Kidney capillary endothelial cell (primary cell): ENCODE measurements around the gene KCND3.
A peak's percentile ranks its signal among the peaks of the same experiment; 100 is the strongest.
"Not testable (repeated sequence)": the region's sequence is repeated elsewhere in the genome, so short reads cannot be mapped to it uniquely, and the experiment has no call there.

Experiments used
- DNase-seq: peaks from one replicate; pipeline ENCODE4 v3.0.0-alpha.2; 2018; ENCODE audit warnings: low spot score

Gene KCND3

GRCh38 chr1:111743679-111744101, 245.8 kb downstream of the KCND3 start:
- no peak for DNase-seq

- no peak for DNase-seq
Measured at GRCh38 chr1:111742938-111743549, 246.4 kb downstream of the KCND3 start.

GRCh38 chr1:111742292-111742691, 247.2 kb downstream of the KCND3 start:
- DNase-seq: not testable (repeated sequence)

GRCh38 chr1:111739925-111740765, 249.3 kb downstream of the KCND3 start:
- DNase-seq: peak; percentile 53

GRCh38 chr1:111739194-111739924, 250.1 kb downstream of the KCND3 start, which contains the start of gene INKA2:
Gene INKA2 (minus strand): TSS chr1:111739395. CDS start chr1:111739242, 153 bp downstream.
- peak; percentile 72 for DNase-seq

- DNase-seq: peak; percentile 39
Measured at GRCh38 chr1:111738436-111739193, 250.9 kb downstream of the KCND3 start.

GRCh38 chr1:111738133-111738435, 251.4 kb downstream of the KCND3 start:
- DNase-seq: no peak

- no peak for DNase-seq
Measured at GRCh38 chr1:111737216-111738132, 252.0 kb downstream of the KCND3 start.

- no peak for DNase-seq
Measured at GRCh38 chr1:111736548-111737215, 252.8 kb downstream of the KCND3 start.

- no peak for DNase-seq
Measured at GRCh38 chr1:111735858-111736544, 253.5 kb downstream of the KCND3 start.

GRCh38 chr1:111735321-111735720, 254.1 kb downstream of the KCND3 start:
- no peak for DNase-seq

GRCh38 chr1:111734856-111735255, 254.6 kb downstream of the KCND3 start:
- DNase-seq: no peak

- DNase-seq: no peak
Measured at GRCh38 chr1:111734426-111734825, 255.0 kb downstream of the KCND3 start.

- DNase-seq: peak; percentile 65
Measured at GRCh38 chr1:111733992-111734341, 255.5 kb downstream of the KCND3 start.

GRCh38 chr1:111733183-111733991, 256.1 kb downstream of the KCND3 start:
- DNase-seq: peak; percentile 99

- no peak for DNase-seq
Measured at GRCh38 chr1:111732718-111733117, 256.8 kb downstream of the KCND3 start.

- no peak for DNase-seq
Measured at GRCh38 chr1:111731956-111732355, 257.5 kb downstream of the KCND3 start.

- no peak for DNase-seq
Measured at GRCh38 chr1:111730706-111731105, 258.8 kb downstream of the KCND3 start.
